ENCODE results near the gene MEI1. TPM values are rescaled to one million over a fixed set of nuclear protein-coding genes. Genes with fewer than 3 reads are reported as not detected.

MEI1 gene
- polyA plus RNA-seq, 1 experiment: 3.8 TPM

DNA sequence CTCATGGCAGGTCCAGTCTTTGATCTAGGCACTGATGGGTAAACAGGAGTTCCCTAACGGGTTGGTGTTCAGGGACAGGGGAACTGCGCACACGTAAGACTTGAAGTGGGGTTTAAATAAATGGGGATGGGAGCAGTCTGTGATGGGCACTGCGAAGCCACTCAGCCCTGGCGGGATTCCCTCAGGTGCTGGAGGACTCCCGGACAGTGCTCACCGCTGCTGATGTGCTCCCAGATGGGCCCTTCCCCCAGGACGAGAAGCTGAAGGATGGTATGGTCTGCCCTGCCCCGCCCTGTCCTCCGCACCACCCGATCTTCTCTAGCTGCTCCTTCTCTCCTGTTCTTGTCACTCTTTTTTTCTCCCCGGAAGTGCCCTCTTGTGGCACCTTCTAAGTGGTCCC is 110.7 kb downstream of the MEI1 start:
- Histone ChIP-seq H3K4me3 (ENCODE audit: low read depth, low read length) (no peak overlapping the region), H3K27me3 (ENCODE audit: control insufficient read depth, insufficient read depth, low read length) (no peaks in the 10 kb centered on the region), H3K36me3 (ENCODE audit: control insufficient read depth, insufficient read depth, low read length) (no peaks in the 10 kb centered on the region)
- TF ChIP-seq, protein P1, sequence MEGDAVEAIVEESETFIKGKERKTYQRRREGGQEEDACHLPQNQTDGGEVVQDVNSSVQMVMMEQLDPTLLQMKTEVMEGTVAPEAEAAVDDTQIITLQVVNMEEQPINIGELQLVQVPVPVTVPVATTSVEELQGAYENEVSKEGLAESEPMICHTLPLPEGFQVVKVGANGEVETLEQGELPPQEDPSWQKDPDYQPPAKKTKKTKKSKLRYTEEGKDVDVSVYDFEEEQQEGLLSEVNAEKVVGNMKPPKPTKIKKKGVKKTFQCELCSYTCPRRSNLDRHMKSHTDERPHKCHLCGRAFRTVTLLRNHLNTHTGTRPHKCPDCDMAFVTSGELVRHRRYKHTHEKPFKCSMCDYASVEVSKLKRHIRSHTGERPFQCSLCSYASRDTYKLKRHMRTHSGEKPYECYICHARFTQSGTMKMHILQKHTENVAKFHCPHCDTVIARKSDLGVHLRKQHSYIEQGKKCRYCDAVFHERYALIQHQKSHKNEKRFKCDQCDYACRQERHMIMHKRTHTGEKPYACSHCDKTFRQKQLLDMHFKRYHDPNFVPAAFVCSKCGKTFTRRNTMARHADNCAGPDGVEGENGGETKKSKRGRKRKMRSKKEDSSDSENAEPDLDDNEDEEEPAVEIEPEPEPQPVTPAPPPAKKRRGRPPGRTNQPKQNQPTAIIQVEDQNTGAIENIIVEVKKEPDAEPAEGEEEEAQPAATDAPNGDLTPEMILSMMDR (IDR thresholded peaks at IDR 0.05; ENCODE audit: insufficient read depth, low read depth, low read length): no peak
- DNase-seq (ENCODE audit: low read depth): no peak
- CTCF ChIA-PET: interaction anchor here (0.8 kb wide), 1 partner anchor 113 kb away, joined by 3 read pairs; no protein-coding TSS in a partner anchor
- POLR2A ChIA-PET: no interaction called here

DNA sequence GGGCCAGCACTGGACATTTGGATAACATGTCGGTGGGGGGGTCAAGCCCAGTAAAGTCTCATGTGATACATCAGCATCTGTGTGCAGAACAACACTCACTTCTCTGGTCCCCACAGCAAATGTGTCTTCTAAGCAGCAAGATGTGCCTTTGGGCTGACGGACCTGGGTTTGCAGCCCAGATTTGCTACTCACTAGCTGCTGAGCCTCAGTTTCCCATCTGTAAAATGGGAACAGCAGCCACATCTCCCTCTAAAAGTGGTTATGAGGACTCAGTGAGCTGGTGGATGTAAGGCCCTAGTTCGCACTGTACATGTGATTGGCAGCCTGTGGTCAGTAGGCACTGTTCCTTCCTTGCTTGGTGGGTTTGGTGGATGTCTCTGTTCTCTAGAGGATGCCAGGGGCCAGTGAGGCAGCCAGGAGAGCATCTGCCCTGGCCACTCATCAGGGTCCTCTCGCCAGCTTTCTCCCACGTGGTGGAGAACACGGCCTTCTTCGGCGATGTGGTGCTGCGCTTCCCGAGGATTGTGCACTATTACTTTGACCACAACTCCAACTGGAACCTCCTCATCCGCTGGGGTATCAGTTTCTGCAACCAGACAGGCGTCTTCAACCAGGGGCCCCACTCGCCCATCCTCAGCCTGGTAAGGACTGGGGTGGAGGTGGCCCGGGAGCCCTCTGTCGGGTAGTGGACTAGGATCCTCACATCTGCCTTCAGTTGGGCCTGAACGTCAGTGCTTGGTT is 113.7 kb downstream of the MEI1 start:
- POLR2A ChIA-PET: no interaction called here
- TF ChIP-seq, protein P1 (IDR thresholded peaks at IDR 0.05; ENCODE audit: insufficient read depth, low read depth, low read length): no peak
- no peak for DNase-seq (ENCODE audit: low read depth)
- no peaks in the 10 kb centered on the region for H3K36me3 ChIP-seq (ENCODE audit: control insufficient read depth, insufficient read depth, low read length)
- H3K4me3 ChIP-seq (ENCODE audit: low read depth, low read length): no peak overlapping the region
- CTCF ChIA-PET: interaction anchor here (1.0 kb wide), 1 partner anchor 18 kb away, joined by 3 read pairs; no protein-coding TSS in a partner anchor
- H3K27me3 ChIP-seq (ENCODE audit: control insufficient read depth, insufficient read depth, low read length): no peaks in the 10 kb centered on the region

GRCh38 chr22:41813726-41814410 is 114.6 kb downstream of the MEI1 start:
- TF ChIP-seq, protein P1 (IDR thresholded peaks at IDR 0.05; ENCODE audit: insufficient read depth, low read depth, low read length): no peak
- CTCF ChIA-PET: interaction anchor here (1.0 to 1.8 kb wide), 5 partner anchors 12 to 127 kb away, joined by 3 to 5 read pairs (median 3); no protein-coding TSS in a partner anchor
- Histone ChIP-seq H3K27me3 (ENCODE audit: control insufficient read depth, insufficient read depth, low read length) (no peaks in the 10 kb centered on the region), H3K36me3 (ENCODE audit: control insufficient read depth, insufficient read depth, low read length) (no peaks in the 10 kb centered on the region), H3K4me3 (ENCODE audit: low read depth, low read length) (no peak overlapping the region)
- no peak for DNase-seq (ENCODE audit: low read depth)
- POLR2A ChIA-PET: no interaction called here

DNA sequence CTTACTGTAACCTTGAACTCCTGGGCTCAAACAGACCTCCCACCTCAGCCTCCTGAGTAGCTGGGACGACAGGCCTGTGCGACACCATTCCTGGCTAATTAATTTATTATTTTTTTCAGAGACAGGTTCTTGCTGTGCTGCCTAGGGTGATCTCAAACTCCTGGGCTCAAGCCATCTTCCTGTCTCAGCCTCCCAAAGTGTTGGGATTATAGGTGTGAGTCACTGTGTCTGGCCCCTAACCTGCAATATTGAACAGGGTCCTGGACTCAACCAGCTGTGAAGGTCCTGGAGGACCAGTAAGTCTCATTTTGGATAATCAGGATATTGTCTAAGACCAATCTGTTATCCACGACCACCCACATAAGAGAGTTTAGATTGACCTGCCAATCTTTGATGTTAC is 116.4 kb downstream of the MEI1 start:
- TF ChIP-seq, protein P1 (IDR thresholded peaks at IDR 0.05; ENCODE audit: insufficient read depth, low read depth, low read length): no peak
- POLR2A ChIA-PET: no interaction called here
- H3K36me3 ChIP-seq (ENCODE audit: control insufficient read depth, insufficient read depth, low read length): no peaks in the 10 kb centered on the region
- DNase-seq (ENCODE audit: low read depth): no peak
- H3K4me3 ChIP-seq (ENCODE audit: low read depth, low read length): no peak overlapping the region
- CTCF ChIA-PET: interaction anchor here (1.2 to 1.8 kb wide), 3 partner anchors 10 to 126 kb away, joined by 3 to 5 read pairs (median 4); partner anchors contain the start of gene TNFRSF13C
- no peaks in the 10 kb centered on the region for H3K27me3 ChIP-seq (ENCODE audit: control insufficient read depth, insufficient read depth, low read length)

DNA sequence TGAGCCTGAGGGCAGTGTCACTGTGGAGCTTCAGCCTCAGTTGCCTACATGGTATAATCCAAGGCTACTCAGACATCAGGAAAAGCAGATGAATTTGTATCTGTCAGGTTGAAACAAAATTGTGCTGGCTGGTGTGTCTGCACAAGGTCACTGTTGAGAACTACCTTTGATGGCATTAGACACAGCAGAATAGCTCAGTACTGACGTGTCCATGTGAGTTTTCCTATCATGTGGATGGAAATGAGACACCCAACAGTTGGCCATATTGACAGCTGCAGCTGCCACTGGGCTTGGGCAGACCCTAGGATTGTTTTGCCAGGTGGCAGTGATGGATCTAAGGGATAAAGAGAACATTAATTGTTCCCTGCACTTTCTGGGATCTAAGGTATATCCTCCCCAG is 116.9 kb downstream of the MEI1 start:
- no peak for DNase-seq (ENCODE audit: low read depth)
- POLR2A ChIA-PET: no interaction called here
- CTCF ChIA-PET: interaction anchor here (1.2 kb wide), 2 partner anchors 110 to 125 kb away, joined by 3 to 4 read pairs; partner anchors contain the start of gene TNFRSF13C
- Histone ChIP-seq H3K36me3 (ENCODE audit: control insufficient read depth, insufficient read depth, low read length) (no peaks in the 10 kb centered on the region), H3K4me3 (ENCODE audit: low read depth, low read length) (no peak overlapping the region), H3K27me3 (ENCODE audit: control insufficient read depth, insufficient read depth, low read length) (no peaks in the 10 kb centered on the region)
- TF ChIP-seq, protein P1 (IDR thresholded peaks at IDR 0.05; ENCODE audit: insufficient read depth, low read depth, low read length): no peak

Data from BJ (cell line).